Sciatic nerve (tissue), 2 donors: Measurements from ENCODE around the gene RASA2. TPM values are rescaled to one million over a fixed set of nuclear protein-coding genes. Genes with fewer than 3 reads are reported as not detected.
A peak's percentile ranks its signal among the peaks of the same experiment; 100 is the strongest.
"Not testable (repeated sequence)": the region's sequence is repeated elsewhere in the genome, so short reads cannot be mapped to it uniquely, and the experiment has no call there.

Source experiments
- ATAC-seq: fragments of 200-7000 bp; cut with Tn5 transposase; one replicate; pipeline ENCODE4 v1.9.1; 2020; ENCODE audit warnings: mild to moderate bottlenecking, moderate library complexity
- DNase-seq: peaks from one replicate; pipeline ENCODE4 v3.0.0-alpha.2; 2020; ENCODE audit warnings: low spot score
- intact Hi-C: fragments of 100-400 bp; cut with DNase I; formaldehyde crosslinking; loops from one replicate; pipeline ENCODE4 v1.14.2; 2022
- total RNA-seq: library from RNA; stranded (reverse); fragmentation: NEBNext Ultra II Directional; extraction: Animal tissue kit (Norgen Biotek cat#: 25700); gene quantifications from one replicate; pipeline ENCODE4 v1.2.1, GENCODE V29; 2021
- donor health status: DM: no; HTN: no; CAD: no.
- donor health status: DM: no; HTN: no; CAD: no.

RASA2 gene
- total RNA-seq, 1 donor from 2014 or later = 49.3 TPM

- ATAC-seq (no peak), DNase-seq (no peak)
- intact Hi-C loops = loop anchor here (5.0 kb wide), 2 partner anchors 98 to 148 kb away; no protein-coding TSS in a partner anchor
Observed at GRCh38 chr3:141455603-141456300, 31.1 kb upstream of the RASA2 start.

- ATAC-seq = peak; percentile 58
- DNase-seq = no peak
- intact Hi-C loops = loop anchor here (5.0 kb wide), 2 partner anchors 99 to 149 kb away; no protein-coding TSS in a partner anchor
Observed at GRCh38 chr3:141456301-141456625, 30.6 kb upstream of the RASA2 start.

GRCh38 chr3:141457624-141458236 is 29.1 kb upstream of the RASA2 start:
- intact Hi-C loops = loop anchor here (5.0 kb wide), 2 partner anchors 100 to 150 kb away; no protein-coding TSS in a partner anchor
- ATAC-seq = no peak
- no peak for DNase-seq

GRCh38 chr3:141459008-141459407 is 27.8 kb upstream of the RASA2 start:
- intact Hi-C loops = loop anchor here (5.0 kb wide), 2 partner anchors 102 to 152 kb away; no protein-coding TSS in a partner anchor
- no peak for ATAC-seq
- DNase-seq = no peak

- intact Hi-C loops = loop anchor here (5.0 kb wide), 1 partner anchor 102 kb away; no protein-coding TSS in a partner anchor
- DNase-seq (peak; percentile 96), ATAC-seq (peak; percentile 94)
Observed at GRCh38 chr3:141460097-141460704, 26.6 kb upstream of the RASA2 start.

- intact Hi-C loops = loop anchor here (5.0 kb wide), 1 partner anchor 100 kb away; no protein-coding TSS in a partner anchor
- DNase-seq (no peak), ATAC-seq (no peak)
Observed at GRCh38 chr3:141462176-141462859, 24.5 kb upstream of the RASA2 start.

GRCh38 chr3:141465221-141465620 is 21.6 kb upstream of the RASA2 start:
- ATAC-seq (peak; percentile 33), DNase-seq (no peak)
- intact Hi-C loops = no loop called here

- intact Hi-C loops = no loop called here
- DNase-seq (no peak), ATAC-seq (no peak)
Observed at GRCh38 chr3:141466633-141467169, 20.1 kb upstream of the RASA2 start.

- DNase-seq (no peak), ATAC-seq (no peak)
- intact Hi-C loops = no loop called here
Observed at GRCh38 chr3:141469720-141470119, 17.1 kb upstream of the RASA2 start.

- intact Hi-C loops = no loop called here
- DNase-seq (no peak), ATAC-seq (no peak)
Observed at GRCh38 chr3:141471160-141471559, 15.7 kb upstream of the RASA2 start.

- no peak for DNase-seq
- intact Hi-C loops = no loop called here
- no peak for ATAC-seq
Observed at GRCh38 chr3:141476033-141476432, 10.8 kb upstream of the RASA2 start.

- intact Hi-C loops = no loop called here
- DNase-seq = no peak
- ATAC-seq = no peak
Observed at GRCh38 chr3:141477224-141477623, 9.6 kb upstream of the RASA2 start.

- intact Hi-C loops = no loop called here
- DNase-seq (no peak), ATAC-seq (no peak)
Observed at GRCh38 chr3:141478139-141478538, 8.7 kb upstream of the RASA2 start.

- DNase-seq, intact Hi-C loops, ATAC-seq: not testable (repeated sequence)
Observed at GRCh38 chr3:141478840-141479239, 8.0 kb upstream of the RASA2 start.

GRCh38 chr3:141482245-141482922 is 4.4 kb upstream of the RASA2 start:
- DNase-seq (no peak), ATAC-seq (no peak)
- intact Hi-C loops = no loop called here

GRCh38 chr3:141484701-141485287 is 2.0 kb upstream of the RASA2 start:
- no peak for ATAC-seq
- intact Hi-C loops = no loop called here
- no peak for DNase-seq

GRCh38 chr3:141485641-141486495 is 959 bp upstream of the RASA2 start:
- intact Hi-C loops = no loop called here
- ATAC-seq = peak; percentile 25
- DNase-seq = no peak

- intact Hi-C loops = no loop called here
- ATAC-seq (no peak), DNase-seq (no peak)
Observed at GRCh38 chr3:141486496-141486745, 406 bp upstream of the RASA2 start.
